Esophagus squamous epithelium (tissue), 4 donors: ENCODE measurements around the gene ALAS1.

Experiments used
- CTCF ChIP-seq, 6 experiments: fragments of 450-650 bp in 4 of 6; fragments of 200-600 bp in 2 of 6; sonication (generic) in 2 of 6; IDR thresholded peaks; one replicate each; pipeline ENCODE4 v1.5.1; 2016 to 2019; ENCODE audit warnings: antibody characterized with exemption in 6 of 6, mild to moderate bottlenecking in 4 of 6, moderate library complexity in 4 of 6
- POLR2A ChIP-seq, 4 donors: fragments of 450-650 bp; IDR thresholded peaks; one replicate each; pipeline ENCODE4 v1.6.1; 2017; ENCODE audit warnings: antibody characterized with exemption in 4 of 4, mild to moderate bottlenecking in 4 of 4, moderate library complexity in 3 of 4

GRCh38 chr3:52149726-52150125 lies 48.2 kb upstream of the ALAS1 start:
- TF ChIP-seq CTCF (IDR thresholded peaks at IDR 0.05) (no peak), POLR2A (IDR thresholded peaks at IDR 0.05) (no peak)
